AG09309 (cell line): ENCODE results near the gene TPRX1.
"Not testable (repeated sequence)": the region's sequence is repeated elsewhere in the genome, so short reads cannot be mapped to it uniquely, and the experiment has no call there.

Experiments
- DNase-seq: peaks from one replicate; pipeline ENCODE4 v3.0.0-alpha.2; 2010; ENCODE audit warnings: low read depth
- H3K4me3 ChIP-seq: 2 replicates; pipeline ENCODE4 v1.5.1; 2011; ENCODE audit warnings: mild to moderate bottlenecking, low read depth, low read length, moderate library complexity; ENCODE audit not compliant: control insufficient read depth
- TF ChIP-seq, protein P1 (sequence below): IDR thresholded peaks from 2 replicates; pipeline ENCODE4 v1.5.1; 2011; ENCODE audit warnings: mild to moderate bottlenecking, low read depth, low read length, inconsistent platforms; ENCODE audit not compliant: insufficient read depth, control insufficient read depth; ENCODE audit errors: missing control alignments

TPRX1 gene

DNA sequence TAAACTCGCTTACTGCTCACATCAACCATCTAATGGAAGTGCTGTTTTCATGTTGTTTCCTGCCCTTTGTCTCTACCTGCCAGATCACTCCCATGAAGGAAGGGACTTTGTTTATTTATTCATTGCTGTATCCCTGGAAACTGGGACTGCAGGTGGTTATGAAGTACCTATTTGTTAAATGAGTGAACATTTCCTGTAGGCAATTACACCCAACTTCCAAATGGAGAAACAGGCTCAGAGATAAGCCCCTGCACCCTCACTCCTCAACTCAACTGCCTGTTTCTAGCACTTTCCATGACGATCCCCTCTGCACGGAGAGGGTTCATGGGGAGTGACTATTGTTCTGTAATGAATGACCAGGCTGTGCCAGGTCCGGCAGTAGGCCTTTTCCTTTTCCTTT, 27.8 kb downstream of the TPRX1 start:
- H3K4me3 ChIP-seq = no peak overlapping the region
- TF ChIP-seq, protein P1, sequence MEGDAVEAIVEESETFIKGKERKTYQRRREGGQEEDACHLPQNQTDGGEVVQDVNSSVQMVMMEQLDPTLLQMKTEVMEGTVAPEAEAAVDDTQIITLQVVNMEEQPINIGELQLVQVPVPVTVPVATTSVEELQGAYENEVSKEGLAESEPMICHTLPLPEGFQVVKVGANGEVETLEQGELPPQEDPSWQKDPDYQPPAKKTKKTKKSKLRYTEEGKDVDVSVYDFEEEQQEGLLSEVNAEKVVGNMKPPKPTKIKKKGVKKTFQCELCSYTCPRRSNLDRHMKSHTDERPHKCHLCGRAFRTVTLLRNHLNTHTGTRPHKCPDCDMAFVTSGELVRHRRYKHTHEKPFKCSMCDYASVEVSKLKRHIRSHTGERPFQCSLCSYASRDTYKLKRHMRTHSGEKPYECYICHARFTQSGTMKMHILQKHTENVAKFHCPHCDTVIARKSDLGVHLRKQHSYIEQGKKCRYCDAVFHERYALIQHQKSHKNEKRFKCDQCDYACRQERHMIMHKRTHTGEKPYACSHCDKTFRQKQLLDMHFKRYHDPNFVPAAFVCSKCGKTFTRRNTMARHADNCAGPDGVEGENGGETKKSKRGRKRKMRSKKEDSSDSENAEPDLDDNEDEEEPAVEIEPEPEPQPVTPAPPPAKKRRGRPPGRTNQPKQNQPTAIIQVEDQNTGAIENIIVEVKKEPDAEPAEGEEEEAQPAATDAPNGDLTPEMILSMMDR = no peak
- DNase-seq = no peak

DNA sequence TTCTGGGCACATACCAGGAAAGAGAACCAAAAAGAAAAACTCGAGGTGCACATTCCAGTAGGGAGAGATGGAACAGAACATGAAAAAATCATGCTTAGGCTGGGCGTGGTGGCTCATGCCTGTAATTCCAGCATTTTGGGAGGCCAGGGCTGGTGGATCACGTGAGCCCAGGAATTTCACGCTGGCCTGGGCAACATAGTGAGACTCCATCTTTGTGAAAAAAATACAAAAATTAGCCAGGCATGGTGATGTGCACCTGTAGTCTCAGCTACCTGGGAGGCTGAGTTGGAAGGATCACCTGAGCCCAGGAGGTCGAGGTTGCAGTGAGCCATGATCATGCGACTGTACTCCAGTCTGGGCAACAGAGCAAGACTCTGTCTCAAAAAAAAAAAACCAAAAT, 33.1 kb downstream of the TPRX1 start:
- DNase-seq, H3K4me3 ChIP-seq: not testable (repeated sequence)

DNA sequence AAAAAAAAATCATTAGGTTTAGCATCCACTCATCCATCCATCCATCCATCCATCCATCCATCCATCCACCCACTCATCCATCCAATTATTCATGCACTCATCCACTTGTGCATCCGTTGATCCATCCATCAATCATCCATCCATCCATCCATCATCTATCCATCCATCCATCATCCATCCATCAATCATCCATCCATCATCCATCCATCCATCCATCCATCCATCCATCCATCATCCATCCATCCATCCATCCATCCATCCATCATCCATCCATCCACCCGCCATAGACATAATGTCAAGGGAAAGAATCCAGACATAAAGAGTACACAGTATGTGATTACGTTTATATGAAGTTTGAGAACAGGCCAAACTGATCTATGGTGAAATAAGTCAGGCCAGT, 34.8 kb downstream of the TPRX1 start:
- no peak overlapping the region for H3K4me3 ChIP-seq
- TF ChIP-seq, protein P1 = no peak
- no peak for DNase-seq

DNA sequence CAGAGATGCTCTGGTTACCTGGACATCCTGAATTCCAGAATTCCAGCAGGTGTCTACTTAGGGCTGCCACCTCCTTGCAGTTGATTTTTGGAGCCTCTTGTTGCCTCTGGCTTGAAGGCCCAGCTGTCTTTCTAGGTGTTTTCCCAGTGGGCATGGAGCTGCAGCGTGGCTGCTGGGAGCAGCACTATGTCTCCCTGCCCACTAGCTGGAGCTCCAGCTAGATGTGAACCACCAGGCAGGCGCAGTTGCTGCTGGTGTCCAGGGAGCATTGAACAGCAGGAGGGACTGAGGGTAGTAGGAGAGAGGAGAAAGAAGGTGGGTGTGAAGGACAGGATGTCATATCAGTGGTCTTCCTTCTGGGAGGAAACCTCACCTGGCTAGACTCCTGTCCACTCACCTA, 35.7 kb downstream of the TPRX1 start:
- TF ChIP-seq, protein P1 = no peak
- H3K4me3 ChIP-seq = no peak overlapping the region
- no peak for DNase-seq

DNA sequence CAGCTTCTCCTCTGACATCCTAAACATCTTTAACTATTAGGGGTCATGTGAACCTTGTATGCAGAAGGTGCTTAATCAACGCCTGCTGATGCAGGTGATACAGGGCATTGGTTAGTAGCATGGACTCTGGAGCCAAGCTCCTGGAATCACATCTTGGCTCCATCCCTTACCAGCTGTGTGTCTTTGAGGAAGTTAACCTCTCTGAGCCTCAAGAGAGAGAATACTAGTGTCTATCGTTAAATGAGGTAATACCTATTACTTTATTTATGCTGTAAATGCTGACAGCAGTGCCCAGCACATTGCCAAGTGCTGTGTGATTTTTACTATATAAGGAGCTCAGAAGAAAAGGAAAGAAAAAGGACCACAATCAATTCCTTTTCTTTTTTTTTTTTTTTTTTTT, 37.0 kb downstream of the TPRX1 start:
- no peak for DNase-seq
- TF ChIP-seq, protein P1 = no peak
- H3K4me3 ChIP-seq = no peak overlapping the region

DNA sequence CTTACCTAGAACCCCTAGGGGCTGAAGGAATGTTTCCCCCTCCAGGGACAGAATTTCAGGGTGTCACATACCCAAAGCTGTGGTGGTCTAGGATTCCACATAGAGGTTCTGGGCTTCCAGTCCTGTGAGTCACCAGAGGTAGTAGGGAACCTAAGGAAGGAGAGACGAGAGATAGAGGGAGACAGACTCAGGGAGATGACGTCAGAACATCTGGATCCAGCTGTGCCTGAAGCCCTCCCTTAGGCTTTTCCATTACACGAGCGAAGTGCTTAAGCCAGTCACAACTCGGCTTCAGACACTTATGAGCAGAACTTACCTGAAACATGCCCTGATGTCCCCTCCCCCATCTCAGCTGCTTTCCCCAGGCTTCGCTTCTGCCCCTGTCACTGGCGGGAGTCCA, 37.7 kb downstream of the TPRX1 start:
- TF ChIP-seq, protein P1 = no peak
- DNase-seq = no peak

DNA sequence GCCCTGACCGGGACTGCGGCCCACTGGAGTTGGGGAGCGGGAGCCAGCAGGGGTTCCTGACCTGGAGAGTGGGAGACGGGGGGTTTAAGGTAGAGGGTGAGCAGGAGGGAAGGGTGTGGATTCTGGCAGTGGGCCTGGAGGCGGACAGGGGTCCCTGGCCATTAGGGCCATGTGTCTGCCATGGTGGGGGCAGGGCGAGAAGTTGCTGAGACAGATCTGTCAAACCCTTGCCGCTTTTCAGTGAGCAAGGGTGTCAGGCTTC, 38.1 kb downstream of the TPRX1 start:
- no peak overlapping the region for H3K4me3 ChIP-seq
- TF ChIP-seq, protein P1 = no peak
- no peak for DNase-seq

More for the DNA sequence above, 37.7 kb downstream of the TPRX1 start:
- H3K4me3 ChIP-seq = no peak overlapping the region
